HCT116 (cell line): Measurements from ENCODE around the gene SPSB4. TPM values are rescaled to one million over a fixed set of nuclear protein-coding genes. Genes with fewer than 3 reads are reported as not detected.

Experiments
- ATAC-seq: fragments of 200-7000 bp; cut with Tn5 transposase; 2 replicates; pipeline ENCODE4 v1.9.1; 2020; ENCODE audit warnings: mild to moderate bottlenecking, moderate library complexity
- BruUV-seq: library from RNA; stranded (reverse); fragments of 400-500 nt; replicated peaks from 2 replicates; lab custom pipeline; 2021; lab: Mats Ljungman, UMichigan
- CTCF ChIA-PET: fragments of 300-600 bp; sonication (Branson Sonifier 250); formaldehyde crosslinking; loops from one replicate; lab custom pipeline; 2021; ENCODE audit warnings: antibody characterized with exemption; lab: Charles Lee
- POLR2A ChIA-PET: fragments of 300-600, 350-600 bp; sonication (Branson Sonifier 250); formaldehyde crosslinking; loops from one replicate; lab custom pipeline; 2021; ENCODE audit warnings: antibody characterized with exemption; lab: Charles Lee
- RAD21 ChIA-PET, 2 experiments: fragments of 300-600 bp; sonication (Branson Sonifier 250); formaldehyde crosslinking; loops; one replicate each; lab custom pipeline; 2023; ENCODE audit warnings: low total read pairs in 2 of 2; ENCODE audit not compliant: uncharacterized antibody in 2 of 2, unreplicated experiment in 2 of 2, low non-redundant PET in 1 of 2; lab: Charles Lee
- DNase-seq: peaks from one replicate; pipeline ENCODE4 v3.0.0-alpha.2; 2010; ENCODE audit warnings: low read depth, low spot score
- H2AFZ ChIP-seq: fragments of 200-600 bp; shearing (Covaris generic), sonication (generic); 2 replicates; pipeline ENCODE4 v1.6.1; 2017; ENCODE audit warnings: low read depth, mixed run types, mixed read lengths, antibody characterized with exemption, low read length; ENCODE audit not compliant: poor library complexity, severe bottlenecking
- H3K27ac ChIP-seq: 2 replicates; pipeline ENCODE4 v1.5.1; 2012; ENCODE audit warnings: low read depth, low read length
- H3K27me3 ChIP-seq: fragments of 200-600 bp; sonication (generic); 2 replicates; pipeline ENCODE4 v1.6.1; 2016; ENCODE audit warnings: mixed run types, low read length, mixed read lengths; ENCODE audit not compliant: insufficient read depth
- H3K36me3 ChIP-seq, 2 experiments: fragments of 200-500 bp in 1 of 2; fragments of 200-600 bp in 1 of 2; sonication (Bioruptor generic) in 1 of 2; sonication (generic) in 1 of 2; 2 replicates each; pipeline versions ENCODE4 v1.5.1 to v1.6.1; 2014 to 2016; ENCODE audit warnings: low read length in 2 of 2, inconsistent platforms in 1 of 2, mixed read lengths in 1 of 2, mixed run types in 1 of 2; ENCODE audit not compliant: insufficient read depth in 2 of 2, control insufficient read depth in 1 of 2
- H3K4me1 ChIP-seq, 2 experiments: fragments of 200-600 bp in 1 of 2; sonication (generic) in 1 of 2; 2 replicates each; pipeline versions ENCODE4 v1.5.1 to v1.6.1; 2012 to 2017; ENCODE audit warnings: low read length in 2 of 2, inconsistent platforms in 1 of 2, mild to moderate bottlenecking in 1 of 2, mixed read lengths in 1 of 2, mixed run types in 1 of 2, moderate library complexity in 1 of 2; ENCODE audit not compliant: insufficient read depth in 2 of 2, control insufficient read depth in 1 of 2
- H3K4me2 ChIP-seq: fragments of 200-600 bp; sonication (generic); 2 replicates; pipeline ENCODE4 v1.6.1; 2017; ENCODE audit warnings: mixed run types, low read length, mixed read lengths
- H3K4me3 ChIP-seq, 2 experiments: fragments of 200-600 bp in 1 of 2; sonication (generic) in 1 of 2; replicated peaks in 1 of 2; 2 replicates each; pipeline ENCODE4 v1.5.1; 2011 to 2016; ENCODE audit warnings: low read length in 2 of 2, control low read depth in 1 of 2, low read depth in 1 of 2, mild to moderate bottlenecking in 1 of 2, mixed read lengths in 1 of 2, mixed run types in 1 of 2
- H3K79me2 ChIP-seq: fragments of 200-600 bp; sonication (generic); 2 replicates; pipeline ENCODE4 v1.6.1; 2017; ENCODE audit warnings: mild to moderate bottlenecking, mixed run types, low read length, moderate library complexity, mixed read lengths; ENCODE audit not compliant: insufficient read depth
- H3K9ac ChIP-seq: fragments of 200-600 bp; sonication (generic); 2 replicates; pipeline ENCODE4 v1.6.1; 2016; ENCODE audit warnings: low read length, mixed read lengths
- H3K9me2 ChIP-seq: fragments of 200-600 bp; sonication (generic), shearing (Covaris generic); 2 replicates; pipeline ENCODE4 v1.6.1; 2017; ENCODE audit warnings: mixed run types, mild to moderate bottlenecking, moderate library complexity; ENCODE audit not compliant: insufficient read depth
- H3K9me3 ChIP-seq, 2 experiments: fragments of 200-500 bp in 1 of 2; fragments of 200-600 bp in 1 of 2; sonication (Bioruptor generic) in 1 of 2; sonication (generic) in 1 of 2; 2 replicates each; pipeline ENCODE4 v1.6.1; 2014 to 2017; ENCODE audit warnings: low read length in 2 of 2, mixed read lengths in 2 of 2, inconsistent platforms in 1 of 2, low read depth in 1 of 2, mild to moderate bottlenecking in 1 of 2, mixed run types in 1 of 2, moderate library complexity in 1 of 2; ENCODE audit not compliant: control insufficient read depth in 1 of 2, insufficient read depth in 1 of 2
- H4K20me1 ChIP-seq: fragments of 200-600 bp; sonication (generic), shearing (Covaris generic); 2 replicates; pipeline ENCODE4 v1.6.1; 2017; ENCODE audit warnings: mixed run types, mild to moderate bottlenecking, moderate library complexity; ENCODE audit not compliant: insufficient read depth
- CEBPB ChIP-seq: IDR thresholded peaks from 2 replicates; pipeline ENCODE4 v1.6.1; 2012; ENCODE audit warnings: low read depth
- CTCF ChIP-seq, 3 experiments: fragments of 200-600 bp in 1 of 3; sonication (generic) in 1 of 3; IDR thresholded peaks in 2 of 3; conservative IDR thresholded peaks in 1 of 3; 2 replicates each; pipeline ENCODE4 v1.5.1; 2012 to 2017; ENCODE audit warnings: low read depth in 2 of 3, low read length in 2 of 3, antibody characterized with exemption in 1 of 3, borderline replicate concordance in 1 of 3, control low read depth in 1 of 3, mild to moderate bottlenecking in 1 of 3, mixed read lengths in 1 of 3, mixed run types in 1 of 3, moderate library complexity in 1 of 3; ENCODE audit not compliant: insufficient read depth in 1 of 3
- EGR1 ChIP-seq: IDR thresholded peaks from 2 replicates; pipeline ENCODE4 v1.6.1; 2012; ENCODE audit warnings: low read depth
- ELF1 ChIP-seq: IDR thresholded peaks from 2 replicates; pipeline ENCODE4 v1.6.1; 2012; ENCODE audit warnings: low read depth, borderline replicate concordance
- EZH2phosphoT487 ChIP-seq: fragments of 200-600 bp; IDR thresholded peaks from 2 replicates; pipeline ENCODE4 v1.6.1; 2018; ENCODE audit warnings: antibody characterized with exemption, borderline replicate concordance
- FOSL1 ChIP-seq: IDR thresholded peaks from 2 replicates; pipeline ENCODE4 v1.6.1; 2012; ENCODE audit warnings: low read depth
- MAX ChIP-seq: IDR thresholded peaks from 2 replicates; pipeline ENCODE4 v1.6.1; 2012
- POLR2A ChIP-seq: IDR thresholded peaks from 2 replicates; pipeline ENCODE4 v1.7.0; 2011; ENCODE audit warnings: borderline replicate concordance; ENCODE audit not compliant: insufficient read depth, insufficient read length; ENCODE audit errors: extremely low read depth
- RAD21 ChIP-seq: IDR thresholded peaks from 2 replicates; pipeline ENCODE4 v1.6.1; 2012; ENCODE audit warnings: low read depth, mild to moderate bottlenecking
- REST ChIP-seq: IDR thresholded peaks from 2 replicates; pipeline ENCODE4 v1.6.1; 2012; ENCODE audit warnings: low read depth
- SIN3A ChIP-seq: IDR thresholded peaks from 2 replicates; pipeline ENCODE4 v1.6.1; 2012; ENCODE audit warnings: low read depth
- SRF ChIP-seq: IDR thresholded peaks from 2 replicates; pipeline ENCODE4 v1.6.1; 2012; ENCODE audit warnings: low read depth
- TCF7L2 ChIP-seq: IDR thresholded peaks from 2 replicates; pipeline ENCODE4 v1.7.0; 2011; ENCODE audit warnings: borderline replicate concordance, inconsistent platforms; ENCODE audit not compliant: insufficient read depth, insufficient read length; ENCODE audit errors: extremely low read depth
- YY1 ChIP-seq: IDR thresholded peaks from 2 replicates; pipeline ENCODE4 v1.6.1; 2011; ENCODE audit warnings: low read length, low read depth, moderate library complexity, mild to moderate bottlenecking; ENCODE audit not compliant: insufficient replicate concordance; ENCODE audit errors: extremely low read depth
- ZBTB33 ChIP-seq: IDR thresholded peaks from 2 replicates; pipeline ENCODE4 v1.6.1; 2011; ENCODE audit warnings: mild to moderate bottlenecking, low read length, moderate library complexity; ENCODE audit not compliant: insufficient replicate concordance; ENCODE audit errors: extremely low read depth
- ZFX ChIP-seq: fragments of 450-650 bp; IDR thresholded peaks from 2 replicates; pipeline ENCODE4 v1.6.1; 2017
- ZNF274 ChIP-seq: fragments of 200-500 bp; sonication (Bioruptor generic); IDR thresholded peaks from 2 replicates; pipeline ENCODE4 v1.6.1; 2014; ENCODE audit warnings: mild to moderate bottlenecking, low read depth, low read length, inconsistent platforms
- intact Hi-C: fragments of 100-400 bp; cut with micrococcal nuclease; formaldehyde crosslinking; loops from 2 replicates; pipeline ENCODE4 v1.10.0; 2022
- total RNA-seq: library from RNA; stranded (reverse); gene quantifications from one replicate; pipeline ENCODE4 v1.2.1, GENCODE V29; 2021; ENCODE audit not compliant: unreplicated experiment

SPSB4 gene
- total RNA-seq, 1 experiment from 2014 or later = 0.57 TPM

GRCh38 chr3:141089339-141090152 is 38.4 kb downstream of the SPSB4 start:
- POLR2A ChIA-PET = no interaction called here
- H3K27me3 ChIP-seq = no peaks in the 10 kb centered on the region; the same call in 1 of the 2 replicates
- no peaks in the 10 kb centered on the region for H4K20me1 ChIP-seq
- no peak overlapping the region for H3K4me3 ChIP-seq
- no peak overlapping the region for H2AFZ ChIP-seq
- H3K27ac ChIP-seq = no peak overlapping the region
- RAD21 ChIA-PET = no interaction called here
- ATAC-seq (no peak), DNase-seq (no peak)
- H3K36me3 ChIP-seq = no peaks in the 10 kb centered on the region
- H3K9me2 ChIP-seq = no peaks in the 10 kb centered on the region
- no peaks in the 10 kb centered on the region for H3K9me3 ChIP-seq
- H3K9ac ChIP-seq = no peak overlapping the region
- TF ChIP-seq CEBPB = no peak
- TF ChIP-seq CTCF (IDR thresholded peaks at IDR 0.05 in 2 of 3, conservative IDR thresholded peaks at IDR 0.05 in 1 of 3; ENCODE audit: borderline replicate concordance in 1 of 3, insufficient read depth in 1 of 3, low read depth in 2 of 3, low read length in 2 of 3) = no peak
- no peak for TF ChIP-seq RAD21
- no peak for TF ChIP-seq ELF1
- TF ChIP-seq MAX = no peak
- TF ChIP-seq EZH2phosphoT487 = no peak
- no peak for TF ChIP-seq YY1
- no peak for TF ChIP-seq TCF7L2
- TF ChIP-seq ZBTB33 = no peak
- no peak for TF ChIP-seq EGR1
- no peak for TF ChIP-seq POLR2A
- TF ChIP-seq FOSL1 = no peak
- TF ChIP-seq REST = no peak
- TF ChIP-seq ZNF274 = no peak
- no peak for TF ChIP-seq ZFX
- no peak for TF ChIP-seq SIN3A
- no peak for TF ChIP-seq SRF
- BruUV-seq = no TSS peak
- CTCF ChIA-PET = no interaction called here
- intact Hi-C loops = no loop called here
- no peaks in the 10 kb centered on the region for H3K4me1 ChIP-seq
- no peaks in the 10 kb centered on the region for H3K79me2 ChIP-seq
- no peak overlapping the region for H3K4me2 ChIP-seq
